Activated naive CD8-positive, alpha-beta T cell treated with anti-CD3 and anti-CD28 coated beads, Interleukin-2, amount 50 U/mL, for 24 hours (primary cell): ENCODE results near the gene DTX3.

ENCODE experiments used
- ATAC-seq: fragments of 150-1000 bp; cut with Tn5 transposase; one replicate; pipeline ENCODE4 v1.10.0; 2021
- DNase-seq: peaks from one replicate; pipeline ENCODE4 v3.0.0; 2021
- H3K27ac Mint-ChIP-seq: one replicate; pipeline ENCODE4 v1.8.0; 2021; ENCODE audit warnings: mild to moderate bottlenecking, mixed read lengths
- H3K27me3 Mint-ChIP-seq: one replicate; pipeline ENCODE4 v1.8.0; 2021; ENCODE audit warnings: mixed read lengths
- H3K36me3 Mint-ChIP-seq: one replicate; pipeline ENCODE4 v1.8.0; 2021; ENCODE audit warnings: low read depth, mixed read lengths
- H3K4me1 Mint-ChIP-seq: one replicate; pipeline ENCODE4 v1.8.0; 2021; ENCODE audit warnings: mixed read lengths
- H3K4me3 Mint-ChIP-seq: one replicate; pipeline ENCODE4 v1.8.0; 2021; ENCODE audit warnings: mild to moderate bottlenecking, moderate library complexity, mixed read lengths
- H3K9me3 Mint-ChIP-seq: one replicate; pipeline ENCODE4 v1.8.0; 2021; ENCODE audit warnings: mixed read lengths

Gene DTX3

GRCh38 chr12:57609101-57609780 lies 4.6 kb downstream of the DTX3 start:
- no peak overlapping the region for H3K27ac Mint-ChIP-seq

GRCh38 chr12:57609781-57610553 lies 5.3 kb downstream of the DTX3 start:
- ATAC-seq, result no peak
- DNase-seq, result no peak
- H3K4me1 Mint-ChIP-seq, result peaks cover 17% of the 10 kb centered on the region
- no peak overlapping the region for H3K27ac Mint-ChIP-seq
- peaks cover 7% of the 10 kb centered on the region for H3K27me3 Mint-ChIP-seq
- H3K4me3 Mint-ChIP-seq, result peak overlapping the region; percentile 56
- H3K36me3 Mint-ChIP-seq, result no peaks in the 10 kb centered on the region
- H3K9me3 Mint-ChIP-seq, result no peaks in the 10 kb centered on the region

More at GRCh38 chr12:57609101-57609780, 4.6 kb downstream of the DTX3 start:
- DNase-seq (no peak), ATAC-seq (no peak)
- Mint-ChIP-seq H3K9me3 (no peaks in the 10 kb centered on the region), H3K4me3 (no peak overlapping the region), H3K27me3 (peaks cover 7% of the 10 kb centered on the region), H3K36me3 (no peaks in the 10 kb centered on the region), H3K4me1 (peaks cover 20% of the 10 kb centered on the region)

- H3K27me3 Mint-ChIP-seq, result peaks cover 12% of the 10 kb centered on the region
- DNase-seq, result no peak
- H3K4me3 Mint-ChIP-seq, result peak overlapping the region; percentile 56
- ATAC-seq, result no peak
- peaks cover 12% of the 10 kb centered on the region for H3K4me1 Mint-ChIP-seq
- H3K27ac Mint-ChIP-seq, result no peak overlapping the region
- H3K9me3 Mint-ChIP-seq, result no peaks in the 10 kb centered on the region
- no peaks in the 10 kb centered on the region for H3K36me3 Mint-ChIP-seq
Measured at GRCh38 chr12:57610554-57611107, 6.0 kb downstream of the DTX3 start.

- Mint-ChIP-seq H3K4me1 (peaks cover 9% of the 10 kb centered on the region), H3K4me3 (peak within 1 kb of the TSS; percentile 56), H3K9me3 (no peaks in the 10 kb centered on the region), H3K36me3 (no peaks in the 10 kb centered on the region), H3K27ac (no peak within 1 kb of the TSS), H3K27me3 (peaks cover 17% of the 10 kb centered on the region)
- peak; percentile 72 for DNase-seq
- peak; percentile 79 for ATAC-seq
Measured at GRCh38 chr12:57611108-57611826, 6.6 kb downstream of the DTX3 start, which contains the start of gene ARHGEF25. ARHGEF25 (plus strand) TSS chr12:57611435; CDS start chr12:57611895, 460 bp downstream.

- H3K27ac Mint-ChIP-seq, result no peak overlapping the region
- peaks cover 9% of the 10 kb centered on the region for H3K4me1 Mint-ChIP-seq
- DNase-seq, result no peak
- no peak for ATAC-seq
- H3K4me3 Mint-ChIP-seq, result peak overlapping the region; percentile 51
- H3K36me3 Mint-ChIP-seq, result no peaks in the 10 kb centered on the region
- H3K9me3 Mint-ChIP-seq, result no peaks in the 10 kb centered on the region
- H3K27me3 Mint-ChIP-seq, result peaks cover 23% of the 10 kb centered on the region
Measured at GRCh38 chr12:57611827-57612710, 7.4 kb downstream of the DTX3 start.

- ATAC-seq (no peak), DNase-seq (no peak)
- Mint-ChIP-seq H3K4me3 (no peak overlapping the region), H3K4me1 (peaks cover 9% of the 10 kb centered on the region), H3K9me3 (no peaks in the 10 kb centered on the region), H3K36me3 (no peaks in the 10 kb centered on the region), H3K27me3 (peaks cover 29% of the 10 kb centered on the region), H3K27ac (no peak overlapping the region)
Measured at GRCh38 chr12:57612711-57613426, 8.2 kb downstream of the DTX3 start.

- Mint-ChIP-seq H3K27me3 (peaks cover 36% of the 10 kb centered on the region), H3K9me3 (no peaks in the 10 kb centered on the region), H3K27ac (no peak overlapping the region), H3K4me1 (peaks cover 9% of the 10 kb centered on the region), H3K4me3 (no peak overlapping the region), H3K36me3 (no peaks in the 10 kb centered on the region)
- ATAC-seq (no peak), DNase-seq (no peak)
Measured at GRCh38 chr12:57613427-57614109, 8.9 kb downstream of the DTX3 start.

GRCh38 chr12:57614178-57614947 lies 9.7 kb downstream of the DTX3 start:
- peaks cover 44% of the 10 kb centered on the region for H3K27me3 Mint-ChIP-seq
- peak; percentile 41 for DNase-seq
- ATAC-seq, result no peak
- H3K9me3 Mint-ChIP-seq, result no peaks in the 10 kb centered on the region
- H3K4me3 Mint-ChIP-seq, result no peak overlapping the region
- no peaks in the 10 kb centered on the region for H3K36me3 Mint-ChIP-seq
- no peak overlapping the region for H3K27ac Mint-ChIP-seq
- peaks cover 12% of the 10 kb centered on the region for H3K4me1 Mint-ChIP-seq

GRCh38 chr12:57614948-57615500 lies 10.4 kb downstream of the DTX3 start:
- no peak for ATAC-seq
- Mint-ChIP-seq H3K27ac (no peak overlapping the region), H3K36me3 (no peaks in the 10 kb centered on the region), H3K4me1 (peaks cover 12% of the 10 kb centered on the region), H3K9me3 (no peaks in the 10 kb centered on the region), H3K27me3 (peaks cover 49% of the 10 kb centered on the region), H3K4me3 (no peak overlapping the region)
- DNase-seq, result no peak

GRCh38 chr12:57615637-57616036 lies 11.0 kb downstream of the DTX3 start:
- Mint-ChIP-seq H3K4me1 (peaks cover 12% of the 10 kb centered on the region), H3K27ac (no peak overlapping the region)

GRCh38 chr12:57616383-57617101 lies 11.9 kb downstream of the DTX3 start:
- Mint-ChIP-seq H3K4me3 (no peak overlapping the region), H3K27ac (no peak overlapping the region), H3K4me1 (peaks cover 17% of the 10 kb centered on the region), H3K9me3 (no peaks in the 10 kb centered on the region), H3K27me3 (peaks cover 59% of the 10 kb centered on the region), H3K36me3 (no peaks in the 10 kb centered on the region)
- ATAC-seq (no peak), DNase-seq (no peak)

More at GRCh38 chr12:57615637-57616036, 11.0 kb downstream of the DTX3 start:
- no peak for DNase-seq
- peaks cover 51% of the 10 kb centered on the region for H3K27me3 Mint-ChIP-seq
- no peak overlapping the region for H3K4me3 Mint-ChIP-seq
- no peaks in the 10 kb centered on the region for H3K9me3 Mint-ChIP-seq
- ATAC-seq, result no peak
- H3K36me3 Mint-ChIP-seq, result no peaks in the 10 kb centered on the region
